Measurements from ENCODE around the gene PCNT.

DNA sequence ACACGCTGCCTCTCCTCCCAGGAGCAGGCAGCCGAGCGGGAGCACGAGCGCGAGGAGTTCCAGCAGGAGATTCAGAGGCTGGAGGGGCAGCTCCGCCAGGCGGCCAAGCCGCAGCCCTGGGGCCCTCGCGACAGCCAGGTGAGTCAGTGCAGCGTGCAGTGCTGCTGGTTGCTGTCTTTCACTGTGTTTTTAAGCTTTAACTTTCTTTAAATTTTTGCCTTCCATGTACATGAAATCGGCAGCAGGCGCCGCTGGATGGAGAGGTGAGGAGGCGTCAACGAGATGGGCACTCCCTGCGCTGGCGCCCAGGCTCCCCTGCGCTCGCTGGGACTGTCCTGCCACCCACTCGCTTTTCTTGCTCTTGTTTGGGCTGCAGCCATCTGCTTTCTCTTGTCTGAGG, 74.0 kb downstream of the PCNT start:
- TF ChIP-seq EZH2 (IDR thresholded peaks at IDR 0.05; ENCODE audit: insufficient read depth, poor library complexity, severe bottlenecking): no peak
- TF ChIP-seq EZH2phosphoT487 (IDR thresholded peaks at IDR 0.05; ENCODE audit: insufficient read depth, low read depth): no peak

Measured in GM23248 (cell line).